DND-41 (cell line): Measurements from ENCODE around the gene REEP6.

Source experiments
- EZH2 ChIP-seq: IDR thresholded peaks from 3 replicates; pipeline ENCODE4 v1.6.1; 2012; ENCODE audit warnings: borderline replicate concordance, low read depth, mild to moderate bottlenecking, moderate library complexity, low read length, inconsistent platforms; ENCODE audit not compliant: severe bottlenecking
- TF ChIP-seq, protein P1 (sequence below): IDR thresholded peaks from 2 replicates; pipeline ENCODE4 v1.5.1; 2012; ENCODE audit warnings: borderline replicate concordance, low read length, moderate library complexity, mild to moderate bottlenecking; ENCODE audit not compliant: poor library complexity, severe bottlenecking; ENCODE audit errors: extremely low read depth

DNA sequence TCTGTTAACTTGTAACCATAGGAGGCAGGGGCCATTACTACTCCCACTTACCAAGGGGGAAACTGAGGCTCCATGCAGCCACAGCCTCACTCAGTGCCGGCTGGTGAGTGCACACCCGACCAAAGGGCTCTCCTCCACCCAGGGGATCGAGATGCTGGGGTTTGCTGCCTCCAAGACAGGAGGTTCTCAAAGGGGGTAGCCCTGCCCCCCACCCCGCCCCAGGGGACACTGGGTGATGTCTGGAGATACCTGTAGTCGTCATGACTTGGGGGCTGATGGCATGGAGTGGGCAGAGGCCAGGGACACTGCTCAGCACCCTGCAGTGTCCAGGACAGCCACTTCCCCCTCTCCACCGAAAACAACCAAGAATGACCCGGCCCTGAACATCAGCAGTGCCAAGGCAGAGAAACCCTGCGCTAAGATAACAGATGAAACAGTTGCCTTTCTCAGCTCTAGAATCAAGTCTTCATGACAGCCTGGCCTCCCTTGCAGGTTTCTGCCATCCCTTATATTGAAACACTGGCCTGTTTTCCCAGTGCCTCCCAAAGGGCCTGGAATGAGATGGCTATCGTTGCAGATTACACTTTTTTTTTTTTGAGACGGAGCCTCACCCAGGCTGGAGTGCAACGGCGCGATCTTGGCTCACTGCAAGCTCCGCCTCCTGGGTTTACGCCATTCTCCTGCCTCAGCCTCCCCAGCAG lies 3.3 kb downstream of the REEP6 start:
- TF ChIP-seq, protein P1, sequence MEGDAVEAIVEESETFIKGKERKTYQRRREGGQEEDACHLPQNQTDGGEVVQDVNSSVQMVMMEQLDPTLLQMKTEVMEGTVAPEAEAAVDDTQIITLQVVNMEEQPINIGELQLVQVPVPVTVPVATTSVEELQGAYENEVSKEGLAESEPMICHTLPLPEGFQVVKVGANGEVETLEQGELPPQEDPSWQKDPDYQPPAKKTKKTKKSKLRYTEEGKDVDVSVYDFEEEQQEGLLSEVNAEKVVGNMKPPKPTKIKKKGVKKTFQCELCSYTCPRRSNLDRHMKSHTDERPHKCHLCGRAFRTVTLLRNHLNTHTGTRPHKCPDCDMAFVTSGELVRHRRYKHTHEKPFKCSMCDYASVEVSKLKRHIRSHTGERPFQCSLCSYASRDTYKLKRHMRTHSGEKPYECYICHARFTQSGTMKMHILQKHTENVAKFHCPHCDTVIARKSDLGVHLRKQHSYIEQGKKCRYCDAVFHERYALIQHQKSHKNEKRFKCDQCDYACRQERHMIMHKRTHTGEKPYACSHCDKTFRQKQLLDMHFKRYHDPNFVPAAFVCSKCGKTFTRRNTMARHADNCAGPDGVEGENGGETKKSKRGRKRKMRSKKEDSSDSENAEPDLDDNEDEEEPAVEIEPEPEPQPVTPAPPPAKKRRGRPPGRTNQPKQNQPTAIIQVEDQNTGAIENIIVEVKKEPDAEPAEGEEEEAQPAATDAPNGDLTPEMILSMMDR: no peak
- no peak for TF ChIP-seq EZH2
